ENCODE measurements around the gene CLDND1.
A peak's percentile ranks its signal among the peaks of the same experiment; 100 is the strongest.

CLDND1 gene

DNA sequence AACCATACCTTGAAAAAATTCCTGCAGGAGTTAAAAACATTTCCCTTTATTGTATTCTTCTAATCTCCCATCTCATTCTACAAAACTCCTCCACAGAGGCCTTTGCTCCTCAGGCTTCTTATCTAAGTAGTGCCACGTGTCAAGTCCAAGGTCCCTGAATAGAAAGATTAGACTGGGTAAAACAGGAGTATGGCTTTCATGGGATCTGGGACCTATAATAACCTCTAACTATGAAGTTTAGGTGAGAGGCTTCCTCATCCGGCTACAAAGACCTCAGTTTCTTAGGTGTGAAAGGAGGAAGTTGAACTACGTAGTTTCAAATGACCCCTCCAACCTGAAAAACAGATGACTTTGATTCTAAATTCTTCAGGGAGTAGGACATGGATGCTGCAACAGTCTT is 29.1 kb upstream of the CLDND1 start:
- DNase-seq (ENCODE audit: low read depth, low spot score): no peak

GRCh38 chr3:98551236-98551635 is 28.5 kb upstream of the CLDND1 start:
- DNase-seq (ENCODE audit: low read depth, low spot score): no peak

- DNase-seq (ENCODE audit: low read depth, low spot score): no peak
These were observed 28.1 kb upstream of the CLDND1 start for GRCh38 chr3:98550833-98551232.

- DNase-seq (ENCODE audit: low read depth, low spot score): no peak
These were observed 25.8 kb upstream of the CLDND1 start for GRCh38 chr3:98548544-98548943.

GRCh38 chr3:98545940-98546339 is 23.2 kb upstream of the CLDND1 start:
- no peak for DNase-seq (ENCODE audit: low read depth, low spot score)

GRCh38 chr3:98542623-98543022 is 19.9 kb upstream of the CLDND1 start:
- no peak for DNase-seq (ENCODE audit: low read depth, low spot score)

- DNase-seq (ENCODE audit: low read depth, low spot score): no peak
These were observed 19.0 kb upstream of the CLDND1 start for GRCh38 chr3:98541695-98542094.

DNA sequence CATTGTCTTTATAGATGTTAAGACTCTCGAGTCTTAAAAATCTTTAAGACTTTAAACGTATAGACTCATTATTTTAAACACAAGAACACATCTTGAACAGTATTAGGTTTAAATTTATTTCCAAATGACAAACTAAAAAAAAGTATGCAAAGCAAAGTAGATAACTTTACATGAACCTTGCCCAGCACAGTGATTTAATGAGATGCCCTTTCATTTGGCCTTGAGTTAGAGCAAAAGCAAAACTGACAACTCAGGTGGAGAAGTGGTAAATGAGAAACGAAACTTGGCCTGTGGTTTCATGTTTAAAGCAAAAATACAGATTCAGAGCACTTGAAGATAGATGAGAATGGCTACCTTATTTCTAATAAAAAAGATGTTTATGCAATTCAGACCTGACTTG is 17.6 kb upstream of the CLDND1 start:
- DNase-seq (ENCODE audit: low read depth, low spot score): no peak

DNA sequence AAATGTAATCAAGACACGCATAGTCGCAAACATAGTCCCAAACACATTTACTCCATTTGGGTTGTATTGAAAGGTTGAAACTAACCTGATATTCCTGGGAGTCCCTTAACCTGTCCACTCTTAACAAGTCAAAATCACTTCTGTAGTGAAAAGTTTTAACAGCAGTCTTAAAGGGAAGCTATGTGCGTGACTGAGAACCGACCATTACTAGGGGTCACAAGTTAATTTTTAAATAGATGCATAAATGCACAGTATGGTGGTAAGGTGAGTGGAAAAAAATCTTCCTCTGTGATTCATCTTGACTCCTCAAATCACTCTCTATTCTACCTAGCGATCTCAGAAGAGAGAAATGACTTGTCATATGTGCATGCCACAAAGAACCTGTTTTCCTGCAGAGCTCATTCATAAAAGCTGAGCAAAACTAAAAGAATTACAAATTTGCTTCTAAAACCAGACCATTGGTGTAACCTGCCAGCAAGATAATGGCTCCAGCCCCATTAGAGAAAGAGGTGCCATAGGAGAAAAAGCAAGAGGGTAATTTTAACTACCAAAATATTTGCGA is 13.8 kb upstream of the CLDND1 start:
- no peak for DNase-seq (ENCODE audit: low read depth, low spot score)

- no peak for DNase-seq (ENCODE audit: low read depth, low spot score)
These were observed 12.0 kb upstream of the CLDND1 start for GRCh38 chr3:98534734-98535133.

DNA sequence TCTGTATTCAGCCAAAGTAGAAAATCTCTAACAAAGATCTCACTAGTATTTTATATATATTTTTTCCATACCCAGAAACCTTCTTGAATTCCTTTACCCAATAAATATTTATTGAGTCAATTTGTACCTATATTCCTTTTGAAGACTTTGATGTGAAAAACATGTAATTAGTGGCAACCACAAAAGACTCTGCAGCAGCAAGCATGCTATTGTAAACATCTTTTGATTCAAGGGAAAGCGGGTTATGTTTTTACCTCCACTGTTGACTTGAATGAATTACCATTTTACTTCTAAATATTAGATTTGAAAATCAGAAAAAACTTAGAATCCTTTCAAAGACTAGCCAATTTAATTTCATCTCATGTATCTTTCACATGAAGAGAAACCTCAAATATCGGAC is 11.5 kb upstream of the CLDND1 start:
- DNase-seq (ENCODE audit: low read depth, low spot score): no peak

GRCh38 chr3:98532709-98533571 is 10.2 kb upstream of the CLDND1 start:
- DNase-seq (ENCODE audit: low read depth, low spot score): no peak

DNA sequence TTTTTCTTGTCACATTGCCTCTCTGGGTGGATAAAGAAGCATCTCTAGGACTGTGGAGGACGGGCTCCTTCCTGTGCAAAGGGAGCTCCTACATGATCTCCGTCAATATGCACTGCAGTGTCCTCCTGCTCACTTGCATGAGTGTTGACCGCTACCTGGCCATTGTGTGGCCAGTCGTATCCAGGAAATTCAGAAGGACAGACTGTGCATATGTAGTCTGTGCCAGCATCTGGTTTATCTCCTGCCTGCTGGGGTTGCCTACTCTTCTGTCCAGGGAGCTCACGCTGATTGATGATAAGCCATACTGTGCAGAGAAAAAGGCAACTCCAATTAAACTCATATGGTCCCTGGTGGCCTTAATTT is 9.6 kb upstream of the CLDND1 start:
- DNase-seq (ENCODE audit: low read depth, low spot score): no peak

DNA sequence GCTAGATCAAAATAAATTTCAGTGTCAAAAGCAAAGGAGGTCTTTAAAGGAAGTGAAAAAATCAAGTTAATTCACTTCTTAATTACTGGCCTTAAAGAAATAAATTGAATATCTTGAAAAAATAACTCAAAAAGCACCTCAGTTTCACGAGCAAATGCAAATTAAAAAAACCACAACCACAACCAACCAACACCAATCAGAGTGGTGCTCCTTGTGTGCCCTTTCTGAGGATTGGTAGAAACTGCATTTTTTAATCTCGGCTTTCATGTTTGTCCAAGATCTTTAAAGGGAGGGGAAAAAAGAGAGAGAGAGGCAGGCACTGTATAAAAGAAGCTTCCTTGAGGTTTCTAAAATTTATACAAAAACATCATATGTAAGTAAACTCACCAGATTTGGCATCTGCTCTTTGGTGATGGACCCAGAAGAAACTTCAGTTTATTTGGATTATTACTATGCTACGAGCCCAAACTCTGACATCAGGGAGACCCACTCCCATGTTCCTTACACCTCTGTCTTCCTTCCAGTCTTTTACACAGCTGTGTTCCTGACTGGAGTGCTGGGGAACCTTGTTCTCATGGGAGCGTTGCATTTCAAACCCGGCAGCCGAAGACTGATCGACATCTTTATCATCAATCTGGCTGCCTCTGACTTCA is 9.0 kb upstream of the CLDND1 start, which contains the start of gene GPR15:
GPR15 (plus strand) TSS at position 357 of the 653 bp plus-strand sequence; CDS start at position 413, 56 bp downstream.
- no peak for DNase-seq (ENCODE audit: low read depth, low spot score)

DNA sequence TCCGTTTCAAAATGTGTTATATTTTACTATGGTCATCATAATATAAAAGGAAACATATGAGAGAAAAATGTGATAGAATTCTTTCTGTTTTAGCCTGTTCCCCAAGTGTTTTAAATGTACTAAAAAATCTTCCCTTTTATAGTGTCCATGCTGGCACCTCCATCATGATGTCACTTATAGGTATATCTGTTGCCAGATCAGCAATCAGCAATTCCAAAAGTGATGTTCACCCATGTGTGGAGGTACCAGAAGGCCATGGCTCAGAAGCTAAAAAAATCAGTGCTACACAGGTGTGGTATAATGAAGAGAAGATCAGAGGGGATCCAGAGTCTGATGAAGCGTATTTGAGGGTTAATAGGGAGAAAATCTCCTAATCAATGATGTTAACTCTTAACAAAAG is 8.0 kb upstream of the CLDND1 start:
- no peak for DNase-seq (ENCODE audit: low read depth, low spot score)

DNA sequence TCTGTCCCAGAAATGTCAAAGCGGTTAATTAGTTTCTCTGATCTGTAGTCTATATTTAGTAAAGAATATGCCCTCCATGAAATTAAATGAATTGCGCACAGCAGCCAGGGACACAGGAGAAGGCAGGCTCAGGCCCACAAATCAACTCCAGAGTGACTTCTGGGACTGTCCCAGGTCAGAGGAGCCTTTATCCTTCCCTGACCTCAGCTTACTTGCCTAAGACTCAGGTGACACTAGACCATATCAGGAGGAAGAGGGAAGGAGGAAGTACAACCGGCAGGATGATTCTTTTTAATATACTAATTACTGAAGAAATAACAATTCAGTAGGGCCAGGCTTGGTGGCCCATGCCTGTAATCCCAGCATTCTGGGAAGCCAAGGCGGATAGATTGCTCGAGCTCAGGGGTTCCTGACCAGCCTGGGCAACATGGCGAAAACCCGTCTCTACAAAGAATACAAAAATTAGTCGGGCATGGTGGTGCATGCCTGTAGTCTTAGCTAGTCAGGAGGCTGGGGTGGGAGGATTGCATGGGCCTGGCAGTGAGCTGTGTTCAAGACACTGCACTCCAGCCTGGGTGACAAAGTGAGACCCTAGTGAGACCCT is 7.3 kb upstream of the CLDND1 start:
- DNase-seq (ENCODE audit: low read depth, low spot score): no peak

- no peak for DNase-seq (ENCODE audit: low read depth, low spot score)
These were observed 6.0 kb upstream of the CLDND1 start for GRCh38 chr3:98528474-98529346.

- DNase-seq (ENCODE audit: low read depth, low spot score): no peak
These were observed 2.8 kb upstream of the CLDND1 start for GRCh38 chr3:98525494-98525893.

GRCh38 chr3:98521897-98522543 is 682 bp downstream of the CLDND1 start:
- DNase-seq (ENCODE audit: low read depth, low spot score): peak; percentile 17

DNA sequence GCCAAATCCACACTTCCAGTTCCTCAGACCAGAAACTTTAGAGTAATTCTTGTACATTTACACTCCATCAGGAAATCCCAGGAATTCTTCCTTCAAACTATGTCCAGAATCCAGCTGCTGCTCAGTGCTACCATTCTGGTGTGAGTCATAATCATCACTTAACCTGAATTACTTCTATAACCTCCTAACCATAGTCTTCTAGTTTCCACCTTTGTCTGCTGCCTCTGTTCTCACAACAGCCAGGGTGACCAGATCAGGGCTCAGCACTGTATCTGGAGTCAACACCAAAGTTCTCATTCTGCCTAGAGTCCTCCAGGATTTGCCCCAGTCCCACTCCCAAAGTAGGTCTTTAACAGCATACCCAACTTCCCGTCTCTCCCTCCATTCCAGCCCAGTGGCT is 3.4 kb downstream of the CLDND1 start:
- no peak for DNase-seq (ENCODE audit: low read depth, low spot score)

DNA sequence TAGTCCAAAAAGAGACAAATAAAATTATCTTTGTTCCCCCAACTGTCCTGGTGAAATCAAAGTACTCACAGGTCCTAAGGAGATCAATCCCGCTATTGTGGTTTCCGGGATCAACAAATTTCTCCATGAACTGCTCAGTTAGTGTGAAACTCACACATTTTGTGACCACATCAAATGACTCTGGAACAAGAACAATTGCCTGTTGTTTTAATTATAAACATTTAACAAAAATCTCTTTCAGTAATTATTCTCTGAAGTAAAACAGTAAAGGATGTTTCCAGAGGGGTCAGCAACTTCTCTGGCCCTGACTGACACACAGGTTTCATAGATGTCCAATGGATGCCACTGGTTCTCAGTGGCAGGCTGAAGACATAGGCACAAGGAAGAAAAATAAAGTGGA is 3.9 kb downstream of the CLDND1 start:
- DNase-seq (ENCODE audit: low read depth, low spot score): no peak
